HAP-1 (cell line): Measurements from ENCODE around the gene PRKCE.

Source experiments
- DNase-seq, 2 experiments: peaks; one replicate each; pipeline ENCODE4 v3.0.0-alpha.2; 2016 to 2020; ENCODE audit warnings: low spot score in 2 of 2
- H3K27me3 ChIP-seq: fragments of 250-450 bp; sonication (Bioruptor Pico); 2 replicates; pipeline ENCODE4 v1.5.1; 2020; ENCODE audit warnings: low read depth, mild to moderate bottlenecking, moderate library complexity
- H3K36me3 ChIP-seq: fragments of 250-450 bp; sonication (Bioruptor Pico); replicated peaks from 2 replicates; pipeline ENCODE4 v1.5.1; 2020; ENCODE audit warnings: mild to moderate bottlenecking
- H3K4me1 ChIP-seq: fragments of 250-450 bp; sonication (Bioruptor Pico); 2 replicates; pipeline ENCODE4 v1.5.1; 2020; ENCODE audit warnings: mild to moderate bottlenecking
- H3K4me3 ChIP-seq: fragments of 250-450 bp; sonication (Bioruptor Pico); 2 replicates; pipeline ENCODE4 v1.5.1; 2020; ENCODE audit warnings: mild to moderate bottlenecking, moderate library complexity
- H3K9me3 ChIP-seq: fragments of 250-450 bp; sonication (Bioruptor Pico); 2 replicates; pipeline ENCODE4 v1.5.1; 2020; ENCODE audit warnings: mild to moderate bottlenecking, moderate library complexity
- in situ Hi-C: fragments of 300-500 bp; cut with MboI; formaldehyde crosslinking; loops from 3 replicates; pipeline ENCODE4 v1.14.3; 2020; ENCODE audit warnings: low sequenced_read_pairs, inconsistent platforms, mixed read lengths

Gene PRKCE

DNA sequence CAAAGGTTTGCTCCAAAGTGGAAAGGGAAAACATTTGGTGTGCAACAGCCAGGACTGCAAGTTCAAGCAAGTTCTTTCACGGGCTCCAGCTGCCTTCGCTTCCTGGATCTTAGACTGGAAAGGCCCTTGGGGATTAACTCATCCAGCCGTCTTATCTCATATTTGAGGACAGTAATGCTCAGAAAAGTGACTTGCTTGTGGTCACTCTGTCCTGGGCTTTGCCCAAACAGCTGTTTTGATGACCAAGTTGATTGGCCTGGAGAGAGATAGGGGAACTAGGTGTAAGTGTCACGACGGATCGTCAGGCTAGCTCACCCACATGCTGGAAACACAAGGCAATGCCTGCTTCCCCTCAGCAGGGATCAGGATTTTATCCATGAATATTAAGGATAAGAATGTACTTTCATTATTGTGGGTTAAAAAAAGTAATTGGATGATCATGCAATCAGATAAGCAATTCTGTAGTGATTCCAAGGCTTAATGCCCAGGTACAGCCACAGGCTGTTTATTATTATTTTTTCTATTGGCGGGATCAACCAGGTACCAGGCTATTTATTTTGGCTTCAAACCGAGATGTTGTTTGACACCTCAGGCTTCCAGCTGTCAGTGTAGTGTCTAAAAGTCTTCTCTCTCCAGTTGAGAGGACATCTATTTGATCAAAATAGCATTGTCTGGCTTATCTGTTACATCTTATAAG, 483.2 kb downstream of the PRKCE start:
- in situ Hi-C loops: no loop called here
- Histone ChIP-seq H3K36me3 (no peaks in the 10 kb centered on the region), H3K9me3 (no peaks in the 10 kb centered on the region), H3K4me3 (no peak overlapping the region), H3K27me3 (no peaks in the 10 kb centered on the region), H3K4me1 (no peaks in the 10 kb centered on the region)
- no peak for DNase-seq

DNA sequence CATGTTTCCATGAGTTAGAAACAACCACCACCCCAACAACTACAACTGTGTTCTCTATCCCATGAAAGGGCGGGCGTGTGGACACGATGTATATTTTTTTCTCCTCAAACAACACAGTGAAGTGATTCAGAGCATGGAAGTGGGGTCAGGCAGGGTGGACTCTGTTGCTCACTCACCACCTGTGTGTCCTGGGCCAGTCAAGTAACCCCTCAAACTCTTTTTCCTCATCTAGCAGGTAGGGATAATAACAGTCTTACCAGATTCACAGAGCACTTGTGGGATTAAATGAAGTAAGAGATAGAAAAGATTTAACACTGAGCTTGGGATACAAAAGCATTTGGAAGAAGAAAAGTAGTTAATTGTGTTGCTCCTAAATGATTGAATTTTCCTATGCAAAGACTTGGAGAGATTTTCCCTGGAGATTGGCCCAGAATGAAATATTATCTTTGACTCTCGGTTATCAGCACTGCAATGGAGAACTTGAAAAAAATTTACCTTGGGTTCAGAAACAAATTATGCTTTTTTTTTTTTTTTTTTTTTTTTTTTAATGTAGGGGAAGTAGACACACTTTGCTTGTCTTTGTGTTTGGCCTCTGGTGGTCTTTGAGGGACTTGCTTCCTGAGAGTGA, 483.9 kb downstream of the PRKCE start:
- Histone ChIP-seq H3K9me3 (no peaks in the 10 kb centered on the region), H3K4me3 (no peak overlapping the region), H3K27me3 (no peaks in the 10 kb centered on the region), H3K4me1 (no peaks in the 10 kb centered on the region), H3K36me3 (no peaks in the 10 kb centered on the region)
- no peak for DNase-seq
- in situ Hi-C loops: no loop called here

- DNase-seq: no peak
Observed at GRCh38 chr2:46135958-46136357, 484.5 kb downstream of the PRKCE start.

DNA sequence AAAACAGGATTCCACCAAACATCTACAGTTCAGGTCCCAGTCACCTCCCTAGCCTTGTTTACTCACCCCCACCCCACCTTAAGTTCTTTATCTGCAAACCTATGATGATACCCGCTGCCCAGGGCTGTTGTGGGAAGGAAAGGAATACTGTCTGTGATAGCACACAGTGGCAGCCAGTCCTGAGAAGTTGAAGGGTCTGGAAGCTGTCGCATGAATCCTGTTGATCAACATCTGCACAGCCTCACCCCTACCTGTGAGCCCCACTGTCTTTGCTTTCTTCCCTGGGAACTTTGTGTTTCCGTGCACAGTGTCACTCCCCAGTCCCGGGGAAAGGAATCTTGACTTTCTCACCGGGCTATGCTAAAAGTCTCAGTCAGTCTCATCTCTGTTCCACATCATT, 485.0 kb downstream of the PRKCE start:
- H3K9me3 ChIP-seq: no peaks in the 10 kb centered on the region
- no peaks in the 10 kb centered on the region for H3K36me3 ChIP-seq
- H3K4me3 ChIP-seq: no peak overlapping the region
- no peak for DNase-seq
- no peaks in the 10 kb centered on the region for H3K27me3 ChIP-seq
- in situ Hi-C loops: no loop called here
- H3K4me1 ChIP-seq: no peaks in the 10 kb centered on the region

More at GRCh38 chr2:46135958-46136357, 484.5 kb downstream of the PRKCE start:
- H3K9me3 ChIP-seq: no peaks in the 10 kb centered on the region
- in situ Hi-C loops: no loop called here
- H3K27me3 ChIP-seq: no peaks in the 10 kb centered on the region
- H3K4me1 ChIP-seq: no peaks in the 10 kb centered on the region
- H3K4me3 ChIP-seq: no peak overlapping the region
- no peaks in the 10 kb centered on the region for H3K36me3 ChIP-seq

GRCh38 chr2:46136953-46137352, 485.5 kb downstream of the PRKCE start:
- no peak for DNase-seq
- H3K4me3 ChIP-seq: no peak overlapping the region
- no peaks in the 10 kb centered on the region for H3K9me3 ChIP-seq
- H3K27me3 ChIP-seq: no peaks in the 10 kb centered on the region
- in situ Hi-C loops: no loop called here
- H3K36me3 ChIP-seq: no peaks in the 10 kb centered on the region
- no peaks in the 10 kb centered on the region for H3K4me1 ChIP-seq

- Histone ChIP-seq H3K4me1 (no peaks in the 10 kb centered on the region), H3K9me3 (no peaks in the 10 kb centered on the region), H3K4me3 (no peak overlapping the region), H3K36me3 (no peaks in the 10 kb centered on the region), H3K27me3 (no peaks in the 10 kb centered on the region)
- no peak for DNase-seq
- in situ Hi-C loops: no loop called here
Observed at GRCh38 chr2:46142546-46143428, 491.3 kb downstream of the PRKCE start.

DNA sequence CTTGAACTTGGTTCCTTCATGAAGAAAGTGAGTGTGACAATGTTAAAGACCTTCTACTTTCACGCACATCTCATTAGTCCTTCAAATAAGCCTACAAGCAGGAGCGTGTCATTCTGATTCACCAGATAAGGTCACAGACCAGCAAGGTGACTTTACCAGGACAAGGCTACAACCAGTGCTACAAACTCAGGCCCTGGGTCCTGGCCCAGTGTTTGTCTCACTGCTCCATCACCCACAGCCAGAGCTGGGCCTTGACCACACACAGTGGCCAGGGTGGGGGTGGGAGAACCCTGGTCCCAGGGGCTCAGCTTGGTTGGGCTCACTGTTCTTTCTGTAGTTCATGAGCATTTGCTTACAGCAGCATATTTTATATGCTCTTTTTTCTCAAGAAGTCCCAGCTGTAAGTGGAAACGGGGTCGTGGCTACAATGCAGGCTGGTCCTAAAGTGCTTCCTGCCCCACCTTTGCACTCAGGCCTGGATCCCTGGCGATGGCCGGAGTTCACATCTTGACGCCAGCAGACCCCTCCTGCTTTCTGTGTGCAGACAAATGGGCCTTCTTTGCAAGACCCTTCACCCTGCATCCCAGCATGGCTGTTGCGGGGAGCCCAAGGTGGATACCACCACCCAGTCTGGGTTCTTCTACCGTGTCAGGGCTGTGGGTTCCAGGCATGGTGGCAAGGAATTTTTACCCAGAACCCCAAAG, 492.1 kb downstream of the PRKCE start:
- H3K27me3 ChIP-seq: no peaks in the 10 kb centered on the region
- in situ Hi-C loops: no loop called here
- DNase-seq: no peak

GRCh38 chr2:46144133-46144800, 492.8 kb downstream of the PRKCE start:
- Histone ChIP-seq H3K4me3 (no peak overlapping the region), H3K27me3 (no peaks in the 10 kb centered on the region), H3K36me3 (no peaks in the 10 kb centered on the region), H3K4me1 (no peaks in the 10 kb centered on the region), H3K9me3 (no peaks in the 10 kb centered on the region)
- DNase-seq: no peak
- in situ Hi-C loops: no loop called here

More for the DNA sequence above, 492.1 kb downstream of the PRKCE start:
- Histone ChIP-seq H3K36me3 (no peaks in the 10 kb centered on the region), H3K4me1 (no peaks in the 10 kb centered on the region), H3K4me3 (no peak overlapping the region), H3K9me3 (no peaks in the 10 kb centered on the region)

DNA sequence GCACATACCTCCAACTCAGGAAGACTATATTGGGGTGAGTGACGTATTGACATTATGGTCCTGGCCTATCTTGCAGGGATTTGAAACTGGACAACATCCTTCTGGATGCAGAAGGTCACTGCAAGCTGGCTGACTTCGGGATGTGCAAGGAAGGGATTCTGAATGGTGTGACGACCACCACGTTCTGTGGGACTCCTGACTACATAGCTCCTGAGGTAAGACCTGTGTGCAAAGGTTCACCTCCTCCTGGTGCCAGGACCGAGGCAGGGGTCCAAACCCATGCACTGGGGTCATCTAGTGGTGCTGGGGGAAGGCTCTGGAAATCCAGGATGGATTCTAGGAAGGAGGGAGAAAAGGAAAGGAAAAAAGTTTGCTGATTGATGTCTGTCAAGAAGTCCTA, 493.5 kb downstream of the PRKCE start:
- in situ Hi-C loops: no loop called here
- Histone ChIP-seq H3K4me1 (no peaks in the 10 kb centered on the region), H3K4me3 (no peak overlapping the region), H3K9me3 (no peaks in the 10 kb centered on the region), H3K36me3 (no peaks in the 10 kb centered on the region), H3K27me3 (no peaks in the 10 kb centered on the region)
- no peak for DNase-seq

- DNase-seq: no peak
- H3K27me3 ChIP-seq: no peaks in the 10 kb centered on the region
- H3K4me1 ChIP-seq: no peaks in the 10 kb centered on the region
- H3K36me3 ChIP-seq: no peaks in the 10 kb centered on the region
- H3K9me3 ChIP-seq: no peaks in the 10 kb centered on the region
- in situ Hi-C loops: no loop called here
- no peak overlapping the region for H3K4me3 ChIP-seq
Observed at GRCh38 chr2:46145840-46146239, 494.4 kb downstream of the PRKCE start.

GRCh38 chr2:46146866-46147502, 495.5 kb downstream of the PRKCE start:
- Histone ChIP-seq H3K36me3 (no peaks in the 10 kb centered on the region), H3K9me3 (no peaks in the 10 kb centered on the region), H3K4me1 (no peaks in the 10 kb centered on the region), H3K27me3 (no peaks in the 10 kb centered on the region), H3K4me3 (no peak overlapping the region)
- in situ Hi-C loops: no loop called here
- DNase-seq: no peak

- no peaks in the 10 kb centered on the region for H3K4me1 ChIP-seq
- no peak overlapping the region for H3K4me3 ChIP-seq
- H3K9me3 ChIP-seq: no peaks in the 10 kb centered on the region
- in situ Hi-C loops: no loop called here
- H3K27me3 ChIP-seq: no peaks in the 10 kb centered on the region
- no peaks in the 10 kb centered on the region for H3K36me3 ChIP-seq
- DNase-seq: no peak
Observed at GRCh38 chr2:46147626-46148368, 496.3 kb downstream of the PRKCE start.
